GM12873 (cell line): ENCODE data around the gene MED31.

ENCODE experiments used
- CTCF ChIP-seq: IDR thresholded peaks from 2 replicates; pipeline ENCODE4 v1.5.1; 2012; ENCODE audit warnings: low read depth, mild to moderate bottlenecking, moderate library complexity, low read length, control low read depth; ENCODE audit not compliant: insufficient read depth; ENCODE audit errors: missing control alignments

The MED31 gene

GRCh38 chr17:6603744-6604325 is 47.6 kb downstream of the MED31 start:
- no peak for TF ChIP-seq CTCF

GRCh38 chr17:6602141-6602540 is 49.3 kb downstream of the MED31 start:
- no peak for TF ChIP-seq CTCF

DNA sequence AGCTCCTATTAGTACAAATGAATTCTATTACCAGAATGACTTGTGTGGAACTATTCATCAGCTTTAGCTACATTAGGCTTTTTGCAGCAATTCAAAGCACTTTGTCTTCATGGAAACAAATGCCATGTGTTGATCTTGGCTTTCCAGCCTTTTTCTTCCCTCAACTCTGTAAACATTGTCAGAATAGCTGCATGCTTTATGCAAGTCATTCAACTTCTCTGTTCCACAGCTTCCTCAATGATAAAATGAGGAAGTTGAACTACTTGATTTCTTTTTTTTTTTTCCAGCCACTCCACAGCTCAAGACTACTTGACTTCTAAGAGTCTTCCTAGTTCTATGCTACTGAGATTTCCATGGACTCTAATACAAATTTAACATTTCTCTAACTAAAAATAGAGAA is 52.0 kb downstream of the MED31 start:
- no peak for TF ChIP-seq CTCF

DNA sequence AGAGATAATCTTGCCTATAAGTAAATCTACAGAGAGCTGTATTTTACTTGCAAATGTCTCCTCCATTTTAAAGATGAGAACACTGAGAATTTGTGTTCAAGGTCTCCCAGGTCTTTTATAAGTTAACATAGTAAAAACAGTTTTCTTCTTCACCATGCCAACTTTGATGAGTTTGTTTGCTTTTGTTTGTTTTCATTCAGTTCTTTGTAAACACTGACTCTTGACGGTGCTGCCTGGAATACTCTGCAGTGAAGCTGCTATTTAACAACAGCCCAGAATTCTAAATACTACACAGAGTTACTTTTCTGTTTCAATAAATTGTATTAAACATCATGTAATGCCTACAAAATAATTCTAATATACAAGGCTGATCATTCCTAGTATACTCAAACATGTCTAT is 53.7 kb downstream of the MED31 start:
- TF ChIP-seq CTCF = no peak

GRCh38 chr17:6596941-6597340 is 54.5 kb downstream of the MED31 start:
- TF ChIP-seq CTCF = no peak

DNA sequence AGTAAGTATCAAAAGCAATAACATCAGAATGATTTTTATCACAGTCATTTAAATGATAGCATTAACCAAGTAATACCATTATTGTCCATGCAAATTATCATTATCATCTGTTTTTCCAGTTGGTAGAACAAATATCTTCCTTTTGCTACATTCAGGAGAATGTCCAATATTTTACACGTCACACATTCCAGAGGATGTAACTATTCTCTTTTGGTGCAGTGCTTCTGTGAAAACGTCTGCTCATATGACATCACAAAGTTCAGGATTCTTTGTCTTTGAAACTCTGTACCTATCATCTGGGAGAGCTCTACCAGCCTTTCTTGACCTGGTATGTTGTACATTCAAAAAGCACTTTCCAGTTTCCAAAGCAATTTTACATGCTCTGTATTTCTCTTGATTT is 54.9 kb downstream of the MED31 start:
- TF ChIP-seq CTCF = no peak

DNA sequence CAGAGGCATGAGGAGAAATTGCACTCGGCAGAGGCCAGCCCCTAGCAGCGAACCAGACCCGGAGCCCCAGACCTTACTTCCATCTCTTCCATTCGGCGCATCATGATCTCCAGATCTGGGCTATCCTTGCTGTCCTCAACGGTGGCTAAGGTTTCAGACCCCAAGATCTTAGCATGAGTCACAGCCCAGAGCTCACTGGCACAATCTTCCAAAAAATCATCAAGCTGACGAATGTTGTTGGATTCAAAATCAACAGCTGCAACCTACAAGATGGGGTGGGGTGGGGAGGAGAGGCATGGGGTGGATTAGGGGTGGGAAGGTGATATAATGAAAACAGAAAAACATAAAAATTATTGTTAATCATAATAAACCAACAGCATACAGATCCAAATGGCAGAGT is 55.3 kb downstream of the MED31 start:
- no peak for TF ChIP-seq CTCF
